ENCODE measurements around the gene ASMTL.
A peak's percentile ranks its signal among the peaks of the same experiment; 100 is the strongest.

The ASMTL gene

GRCh38 chrX:1357993-1358392, 94.7 kb downstream of the ASMTL start:
- peaks cover 3 to 9% of the 10 kb centered on the region in 2 donors for H3K9me3 Mint-ChIP-seq

GRCh38 chrX:1355131-1356046, 97.3 kb downstream of the ASMTL start:
- Mint-ChIP-seq H3K4me3 (no peak overlapping the region), H3K9me3 (peaks cover 3 to 9% of the 10 kb centered on the region in 2 donors), H3K4me1 (peaks cover 8% of the 10 kb centered on the region), H3K27ac (peak overlapping the region in 1 of 2 donors; percentile 59), H3K27me3 (no peaks in the 10 kb centered on the region)
- DNase-seq (no peak), ATAC-seq (peak; percentile 64)

More at GRCh38 chrX:1357993-1358392, 94.7 kb downstream of the ASMTL start:
- Mint-ChIP-seq H3K4me3 (no peak overlapping the region), H3K27ac (no peak overlapping the region), H3K27me3 (no peaks in the 10 kb centered on the region), H3K4me1 (peaks cover 8% of the 10 kb centered on the region)
- ATAC-seq (no peak), DNase-seq (no peak)

GRCh38 chrX:1354036-1355019, 98.4 kb downstream of the ASMTL start:
- DNase-seq (no peak), ATAC-seq (no peak)
- Mint-ChIP-seq H3K9me3 (peaks cover 1 to 4% of the 10 kb centered on the region in 2 donors), H3K27ac (peak overlapping the region; percentile 70 to 87), H3K4me3 (no peak overlapping the region), H3K27me3 (no peaks in the 10 kb centered on the region), H3K4me1 (peaks cover 8% of the 10 kb centered on the region)

Data from stimulated activated naive CD8-positive, alpha-beta T cell treated with anti-CD3 and anti-CD28 coated beads, Interleukin-15, amount 100 ng/mL, for 72 hours (primary cell).